GM12891 (cell line): ENCODE data around the gene DCD.

Source experiments
- POLR2A ChIP-seq: IDR thresholded peaks from 2 replicates; pipeline ENCODE4 v1.6.1; 2011; ENCODE audit warnings: low read depth, low read length, control low read depth
- SPI1 ChIP-seq: IDR thresholded peaks from 2 replicates; pipeline ENCODE4 v1.6.1; 2011; ENCODE audit warnings: low read depth, low read length, control low read depth

DNA sequence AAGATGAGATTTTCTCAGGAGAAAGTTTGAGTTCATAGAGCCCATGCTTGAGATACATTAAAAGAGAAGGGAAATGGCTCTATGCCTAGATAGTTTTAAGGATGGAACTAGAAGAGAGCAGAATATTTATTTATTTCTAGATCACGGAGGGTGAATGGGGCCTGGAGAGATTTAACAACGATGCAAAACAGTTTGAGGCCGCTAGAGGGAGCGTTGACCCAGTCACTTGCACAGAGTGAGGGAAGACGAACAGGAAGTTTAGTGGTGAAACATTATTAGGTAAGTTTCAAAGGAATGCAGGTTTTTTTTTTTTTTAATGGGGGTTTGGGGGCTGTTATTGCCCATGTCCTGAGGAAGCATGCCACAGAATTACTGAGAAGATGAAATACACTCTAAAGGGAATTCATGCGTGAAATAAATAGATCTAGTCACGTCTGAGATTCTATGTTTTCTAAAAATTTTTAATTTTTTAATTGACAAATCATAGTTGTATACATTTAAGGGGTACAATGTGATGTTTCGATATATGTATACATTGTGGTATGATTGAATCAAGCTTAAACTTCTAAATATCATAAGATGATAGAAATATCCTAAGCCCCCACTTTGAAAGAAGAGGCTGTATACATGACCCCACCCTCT lies 44.9 kb downstream of the DCD start:
- TF ChIP-seq POLR2A (no peak), SPI1 (no peak)
